PC-3 (cell line): ENCODE data around the gene AEN. TPM values are rescaled to one million over a fixed set of nuclear protein-coding genes. Genes with fewer than 3 reads are reported as not detected.

Experiments
- ATAC-seq: fragments of 200-7000 bp; cut with Tn5 transposase; 2 replicates; pipeline ENCODE4 v1.9.1; 2020; ENCODE audit warnings: mild to moderate bottlenecking, moderate library complexity
- BruUV-seq: library from RNA; stranded (reverse); fragments of 400-500 nt; replicated peaks from 2 replicates; lab custom pipeline; 2021; lab: Mats Ljungman, UMichigan
- CTCF ChIA-PET: fragments of 300-600 bp; sonication (Branson Sonifier 250); formaldehyde crosslinking; loops from one replicate; lab custom pipeline; 2022; ENCODE audit warnings: antibody characterized with exemption; lab: Charles Lee
- POLR2A ChIA-PET: fragments of 300-600 bp; sonication (Branson Sonifier 250); formaldehyde crosslinking; loops from one replicate; lab custom pipeline; 2022; ENCODE audit warnings: antibody characterized with exemption; ENCODE audit not compliant: unreplicated experiment; lab: Charles Lee
- DNase-seq: peaks from one replicate; pipeline ENCODE4 v3.0.0-alpha.2; 2015
- H2AFZ ChIP-seq: fragments of 300-600 bp; sonication (generic); 2 replicates; pipeline ENCODE4 v1.6.0; 2016; ENCODE audit warnings: antibody characterized with exemption, low read length
- H3F3A ChIP-seq: fragments of 300-600 bp; sonication (generic); one replicate; pipeline ENCODE4 v1.6.0; 2017; ENCODE audit warnings: antibody characterized with exemption, low read length, control low read depth, mild to moderate bottlenecking; ENCODE audit not compliant: unreplicated experiment
- H3K27ac ChIP-seq: fragments of 300-600 bp; sonication (generic); 2 replicates; pipeline ENCODE4 v1.5.1; 2016; ENCODE audit warnings: mild to moderate bottlenecking, low read length
- H3K27me3 ChIP-seq: fragments of 300-600 bp; sonication (generic); 2 replicates; pipeline ENCODE4 v1.6.1; 2016; ENCODE audit warnings: low read length, mixed read lengths
- H3K36me3 ChIP-seq: fragments of 300-600 bp; sonication (generic); 2 replicates; pipeline ENCODE4 v1.6.1; 2016; ENCODE audit warnings: low read depth, mixed run types, low read length, mixed read lengths
- H3K4me1 ChIP-seq: fragments of 300-600 bp; sonication (generic); 2 replicates; pipeline ENCODE4 v1.5.1; 2016; ENCODE audit warnings: low read length; ENCODE audit not compliant: insufficient read depth
- H3K4me2 ChIP-seq: fragments of 300-600 bp; sonication (generic); 2 replicates; pipeline ENCODE4 v1.6.0; 2016; ENCODE audit warnings: low read length
- H3K4me3 ChIP-seq: fragments of 300-600 bp; sonication (generic); 2 replicates; pipeline ENCODE4 v1.5.1; 2016; ENCODE audit warnings: mild to moderate bottlenecking, low read length, mixed read lengths
- H3K79me2 ChIP-seq: fragments of 300-600 bp; sonication (generic); 2 replicates; pipeline ENCODE4 v1.6.1; 2017; ENCODE audit warnings: low read length, mixed read lengths
- H3K9ac ChIP-seq: fragments of 300-600 bp; sonication (generic); 2 replicates; pipeline ENCODE4 v1.6.0; 2016; ENCODE audit warnings: mild to moderate bottlenecking, low read length
- H3K9me2 ChIP-seq: fragments of 300-600 bp; sonication (generic); replicated peaks from 2 replicates; pipeline ENCODE4 v1.6.1; 2016; ENCODE audit warnings: mixed run types, low read length, mixed read lengths
- H3K9me3 ChIP-seq: fragments of 300-600 bp; sonication (generic); 2 replicates; pipeline ENCODE4 v1.6.1; 2016; ENCODE audit warnings: low read length, mixed read lengths
- H4K20me1 ChIP-seq: fragments of 300-600 bp; sonication (generic); 2 replicates; pipeline ENCODE4 v1.6.1; 2016; ENCODE audit warnings: low read length, mixed read lengths
- CTCF ChIP-seq: fragments of 300-600 bp; sonication (generic); conservative IDR thresholded peaks from 2 replicates; pipeline ENCODE4 v1.5.1; 2017; ENCODE audit warnings: antibody characterized with exemption, low read depth, mild to moderate bottlenecking, low read length
- EZH2 ChIP-seq: fragments of 300-600 bp; sonication (generic); IDR thresholded peaks from one replicate; pipeline ENCODE4 v1.6.1; 2017; ENCODE audit warnings: antibody characterized with exemption, mild to moderate bottlenecking, low read length; ENCODE audit not compliant: unreplicated experiment
- EZH2phosphoT487 ChIP-seq: fragments of 300-600 bp; sonication (generic); IDR thresholded peaks from 2 replicates; pipeline ENCODE4 v1.6.1; 2018; ENCODE audit warnings: mild to moderate bottlenecking, antibody characterized with exemption, low read length, borderline replicate concordance
- intact Hi-C: fragments of 100-400 bp; cut with micrococcal nuclease; formaldehyde crosslinking; loops from 2 replicates; pipeline ENCODE4 v1.9.0; 2023
- total RNA-seq: library from RNA; depleted of rRNA; stranded (reverse); fragments of >200 nt; gene quantifications from 2 replicates; pipeline ENCODE4 v1.2.3, GENCODE V29; 2014

AEN gene
- total RNA-seq, 1 experiment from 2014 or later, result 81.3 TPM

DNA sequence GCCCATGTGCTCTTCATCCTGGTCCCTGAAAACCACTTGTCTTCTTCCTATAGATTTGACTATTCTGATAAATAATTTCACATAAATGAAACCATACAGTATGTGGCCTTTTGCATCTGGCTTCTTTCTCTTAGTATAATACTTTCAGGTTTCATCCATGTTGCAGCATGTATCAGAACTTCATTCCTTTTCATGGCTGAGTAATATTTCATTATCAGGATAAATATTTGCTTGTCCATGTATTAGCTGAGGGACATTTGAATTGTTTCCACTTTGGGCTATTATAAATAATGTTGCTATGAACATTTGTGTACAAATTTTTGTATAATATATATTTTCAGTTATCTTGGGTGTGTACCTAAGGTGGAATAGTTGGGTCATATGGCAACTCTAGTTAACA, 29.8 kb upstream of the AEN start:
- Histone ChIP-seq H3K79me2 (no peaks in the 10 kb centered on the region), H3K9me2 (no peaks in the 10 kb centered on the region), H3K9me3 (no peaks in the 10 kb centered on the region), H3K27me3 (peaks cover 20% of the 10 kb centered on the region; the same call in 1 of the 2 replicates), H3K4me1 (peaks cover 7% of the 10 kb centered on the region; the same call in 1 of the 2 replicates), H3K36me3 (no peaks in the 10 kb centered on the region), H3F3A (no peaks in the 10 kb centered on the region), H2AFZ (no peak overlapping the region), H3K4me2 (no peak overlapping the region), H4K20me1 (no peaks in the 10 kb centered on the region), H3K4me3 (no peak overlapping the region), H3K27ac (no peak overlapping the region), H3K9ac (no peak overlapping the region)
- ATAC-seq (no peak), DNase-seq (no peak)
- intact Hi-C loops, result no loop called here
- no TSS peak for BruUV-seq
- TF ChIP-seq CTCF (no peak), EZH2 (no peak), EZH2phosphoT487 (no peak)
- CTCF ChIA-PET, result no interaction called here
- POLR2A ChIA-PET, result no interaction called here

- TF ChIP-seq CTCF (no peak), EZH2 (no peak), EZH2phosphoT487 (no peak)
- H3K4me3 ChIP-seq, result no peak overlapping the region
- POLR2A ChIA-PET, result no interaction called here
- no peaks in the 10 kb centered on the region for H3F3A ChIP-seq
- H3K79me2 ChIP-seq, result no peaks in the 10 kb centered on the region
- H3K4me1 ChIP-seq, result no peaks in the 10 kb centered on the region
- ATAC-seq, result no peak
- CTCF ChIA-PET, result no interaction called here
- H3K9ac ChIP-seq, result no peak overlapping the region
- H3K4me2 ChIP-seq, result no peak overlapping the region
- no peaks in the 10 kb centered on the region for H3K36me3 ChIP-seq
- no peak overlapping the region for H2AFZ ChIP-seq
- H3K27ac ChIP-seq, result no peak overlapping the region
- no TSS peak for BruUV-seq
- no peaks in the 10 kb centered on the region for H3K9me2 ChIP-seq
- DNase-seq, result no peak
- H4K20me1 ChIP-seq, result no peaks in the 10 kb centered on the region
- intact Hi-C loops, result no loop called here
- peaks cover 31% of the 10 kb centered on the region for H3K27me3 ChIP-seq
- H3K9me3 ChIP-seq, result no peaks in the 10 kb centered on the region
Measured at GRCh38 chr15:88603885-88604284, 17.3 kb upstream of the AEN start.

GRCh38 chr15:88604381-88605188, 16.6 kb upstream of the AEN start:
- no peak for DNase-seq
- Histone ChIP-seq H3K9ac (no peak overlapping the region), H4K20me1 (no peaks in the 10 kb centered on the region), H3K9me3 (no peaks in the 10 kb centered on the region), H3K9me2 (no peaks in the 10 kb centered on the region), H2AFZ (no peak overlapping the region), H3K4me3 (no peak overlapping the region), H3K27ac (no peak overlapping the region), H3K36me3 (no peaks in the 10 kb centered on the region), H3K4me2 (no peak overlapping the region), H3K27me3 (peaks cover 28% of the 10 kb centered on the region), H3F3A (no peaks in the 10 kb centered on the region), H3K4me1 (no peaks in the 10 kb centered on the region), H3K79me2 (no peaks in the 10 kb centered on the region)
- ChIA-PET CTCF (no interaction called here), POLR2A (no interaction called here)
- TF ChIP-seq EZH2phosphoT487 (no peak), EZH2 (no peak)
- BruUV-seq, result no TSS peak
- no peak for ATAC-seq
- intact Hi-C loops, result no loop called here
